T1000 (cell line): Measurements from ENCODE around the gene RTL5.
"Not testable (repeated sequence)": the region's sequence is repeated elsewhere in the genome, so short reads cannot be mapped to it uniquely, and the experiment has no call there.

Experiments used
- DNase-seq: peaks from one replicate; lab custom pipeline; 2025; ENCODE audit warnings: mixed read lengths; lab: John Stamatoyannopoulos, UW

Gene RTL5

DNA sequence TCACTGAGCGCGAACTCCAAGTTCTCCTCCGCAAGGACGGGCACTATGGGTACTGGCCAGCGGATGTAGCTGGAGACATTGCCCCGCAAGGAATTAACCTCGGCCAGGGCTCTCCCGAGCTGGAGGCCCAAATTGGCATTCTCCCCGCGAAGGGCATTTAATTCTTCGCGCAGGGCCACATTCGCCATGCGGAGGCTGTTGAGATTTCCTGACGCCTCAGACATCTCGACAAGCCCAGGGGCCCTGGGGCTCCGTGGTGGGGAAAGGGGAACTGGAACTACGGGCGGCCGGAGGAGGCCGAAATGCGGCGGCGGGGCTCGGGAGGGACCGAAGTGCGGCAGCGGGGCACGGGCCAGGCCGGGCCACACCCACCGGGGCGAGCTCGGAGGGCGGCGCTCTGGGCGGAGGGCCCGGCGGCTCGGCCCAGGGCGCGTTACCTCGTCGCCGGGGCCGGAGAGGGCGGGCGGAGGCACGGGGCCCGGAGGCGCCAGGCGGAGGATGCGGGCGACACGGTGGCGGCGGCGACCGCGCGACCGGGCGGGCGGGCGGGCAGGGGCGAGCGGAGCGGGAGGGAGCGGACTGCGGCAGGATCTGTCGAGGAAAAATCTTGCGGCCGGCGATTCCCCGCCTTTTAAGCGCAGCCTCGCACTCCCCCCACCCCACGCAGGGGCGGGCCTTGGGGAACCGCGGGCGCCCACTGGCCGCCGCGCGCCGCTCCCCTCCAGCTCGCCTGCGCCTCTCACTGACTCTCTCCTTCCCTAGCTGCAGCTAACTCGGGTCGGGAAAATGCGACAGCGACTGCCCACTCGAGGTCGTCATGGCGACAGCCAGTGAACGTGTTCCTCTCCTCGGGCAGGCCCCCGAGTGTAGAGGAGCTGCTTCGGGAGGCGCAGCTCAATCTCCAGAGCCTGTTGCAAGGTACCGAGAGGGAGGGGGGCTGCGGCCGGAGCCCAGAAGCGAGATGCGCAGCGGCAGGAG, at the start of gene RTL5:
Gene RTL5 (minus strand): TSS at position 599 of the 978 bp plus-strand sequence.
- peak; percentile 52 for DNase-seq

DNA sequence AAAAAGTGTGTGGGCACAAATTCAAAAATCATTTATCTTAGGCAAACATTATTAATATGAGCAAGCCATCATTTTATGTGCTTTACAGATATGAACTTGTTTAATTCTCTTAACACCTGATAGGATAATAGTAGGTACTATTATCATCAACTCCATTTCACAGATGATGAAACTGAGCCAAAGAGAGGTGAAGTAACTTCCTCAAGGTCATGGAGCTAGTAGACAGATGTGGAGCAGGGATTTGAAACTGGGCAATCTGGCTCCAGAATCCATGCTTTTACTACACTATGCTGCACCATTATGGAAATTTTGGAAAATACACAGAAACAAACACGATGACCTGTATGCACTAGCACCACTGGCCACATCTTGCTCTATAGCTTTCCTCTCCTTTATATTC, 48.8 kb upstream of the RTL5 start:
- DNase-seq = no peak

DNA sequence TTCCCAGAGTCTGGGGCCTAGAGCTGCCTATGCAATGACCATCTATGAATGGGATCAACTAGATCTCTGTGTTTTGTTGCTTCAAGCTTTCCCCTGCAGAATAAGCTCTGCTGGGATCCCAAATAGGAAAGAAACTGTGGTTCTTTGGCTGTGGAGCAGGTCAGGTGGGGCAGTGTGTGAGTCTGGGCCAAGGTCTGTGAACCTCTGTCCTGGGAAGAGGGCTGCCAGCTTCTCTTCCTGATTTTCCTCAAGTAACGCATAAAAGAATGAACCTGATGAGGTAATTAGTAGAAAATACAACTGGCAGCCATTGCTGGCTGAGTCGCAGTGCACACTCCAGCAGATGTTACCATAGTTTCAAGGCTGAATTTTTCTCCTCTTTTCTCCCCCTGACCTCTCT, 45.3 kb upstream of the RTL5 start:
- no peak for DNase-seq

DNA sequence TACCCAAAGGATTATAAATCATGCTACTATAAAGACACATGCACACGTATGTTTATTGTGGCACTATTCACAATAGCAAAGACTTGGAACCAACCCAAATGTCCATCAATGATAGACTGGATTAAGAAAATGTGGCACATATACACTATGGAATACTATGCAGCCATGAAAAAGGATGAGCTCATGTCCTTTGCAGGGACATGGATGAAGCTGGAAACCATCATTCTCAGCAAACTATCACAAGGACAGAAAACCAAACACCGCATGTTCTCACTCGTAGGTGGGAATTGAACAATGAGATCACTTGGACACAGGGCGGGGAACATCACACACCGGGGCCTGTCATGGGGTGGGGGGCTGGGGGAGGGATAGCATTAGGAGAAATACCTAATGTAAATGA, 44.6 kb upstream of the RTL5 start:
- not testable (repeated sequence) for DNase-seq

DNA sequence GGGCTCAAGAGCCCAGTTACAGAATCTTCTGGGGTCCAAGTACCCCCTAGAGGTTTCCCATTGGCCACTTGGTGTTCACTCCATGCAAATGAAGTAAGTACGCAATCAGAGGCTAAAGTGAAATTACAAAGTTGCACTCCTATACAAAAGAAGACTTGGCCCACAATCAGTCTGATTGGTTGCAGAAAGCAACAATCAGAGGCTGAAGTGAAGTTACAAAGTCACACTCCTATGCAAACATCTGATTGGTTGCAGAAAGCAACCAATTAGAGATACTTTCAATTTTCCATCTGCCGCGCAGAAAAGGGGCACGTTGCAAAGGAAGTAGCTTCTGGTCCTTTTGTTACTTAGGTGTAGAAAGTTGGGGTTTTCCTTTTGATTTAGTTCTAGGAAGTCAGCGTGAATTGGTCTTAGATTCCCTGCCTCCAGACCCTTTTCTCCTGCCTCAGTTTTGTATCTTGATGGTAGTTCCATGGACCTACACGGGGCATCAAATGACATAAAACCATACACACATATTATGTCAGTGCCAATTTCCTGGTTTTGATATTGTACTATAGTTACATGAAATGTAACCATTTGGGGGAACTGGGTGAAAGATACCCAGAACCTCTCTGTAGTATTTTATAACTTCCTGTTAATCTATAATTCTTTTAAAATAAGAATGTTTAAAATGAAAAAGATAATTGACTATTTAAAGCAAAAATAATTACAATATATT, 37.5 kb upstream of the RTL5 start:
- no peak for DNase-seq

DNA sequence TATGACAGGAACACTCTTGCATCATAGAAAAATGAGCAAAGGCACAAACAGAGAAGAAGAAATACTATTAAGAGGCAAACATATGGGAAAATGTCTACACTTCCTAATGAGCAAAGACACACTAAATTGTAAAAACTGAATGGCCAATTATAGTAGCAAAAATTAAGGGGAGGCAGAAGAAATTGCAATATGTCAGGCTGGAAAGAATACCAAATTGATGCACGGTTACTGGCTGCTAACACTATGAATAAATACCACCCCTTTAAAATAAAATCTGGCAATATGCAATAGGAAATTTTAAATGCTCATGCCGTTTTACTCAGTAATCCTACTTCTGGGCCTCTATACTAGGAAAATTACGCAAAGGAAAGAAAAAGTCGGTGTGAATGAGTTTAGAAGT, 33.8 kb upstream of the RTL5 start:
- no peak for DNase-seq

DNA sequence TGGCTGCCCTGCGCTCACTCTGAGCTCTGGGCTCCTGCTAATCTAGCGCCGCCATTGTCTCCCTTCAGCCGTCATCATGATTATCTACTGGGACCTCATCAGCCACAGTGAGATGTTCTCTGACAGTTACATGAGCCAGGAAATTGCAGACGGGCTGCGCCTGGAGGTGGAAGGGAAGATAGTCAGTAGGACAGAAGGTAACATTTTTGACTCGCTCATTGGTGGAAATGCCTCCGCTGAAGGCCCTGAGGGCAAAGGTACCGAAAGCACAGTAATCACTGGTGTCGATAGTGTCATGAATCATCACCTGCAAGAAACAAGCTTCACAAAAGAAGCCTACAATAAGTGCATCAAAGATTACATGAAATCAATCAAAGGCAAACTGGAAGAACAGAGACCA, 28.1 kb upstream of the RTL5 start:
- DNase-seq = no peak

DNA sequence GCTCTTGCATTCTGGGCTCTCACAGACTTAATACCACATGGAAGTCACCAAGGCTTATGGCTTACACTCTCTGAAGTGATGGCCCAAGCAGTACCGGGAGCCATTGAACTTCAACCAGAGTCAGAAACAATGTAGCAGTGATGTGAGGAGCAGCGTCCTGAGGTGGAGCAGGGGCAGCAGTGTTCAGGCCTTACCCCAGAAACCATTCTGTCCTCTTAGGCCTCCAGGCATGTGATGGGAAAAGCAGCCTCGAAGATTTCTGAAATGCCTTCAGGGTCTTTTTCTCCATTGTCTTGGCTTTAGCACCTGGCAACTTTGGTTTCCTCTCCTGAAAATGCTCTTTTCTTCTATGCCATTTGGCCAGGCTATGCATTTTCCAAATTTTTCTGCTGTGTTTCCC, 27.1 kb upstream of the RTL5 start:
- no peak for DNase-seq

DNA sequence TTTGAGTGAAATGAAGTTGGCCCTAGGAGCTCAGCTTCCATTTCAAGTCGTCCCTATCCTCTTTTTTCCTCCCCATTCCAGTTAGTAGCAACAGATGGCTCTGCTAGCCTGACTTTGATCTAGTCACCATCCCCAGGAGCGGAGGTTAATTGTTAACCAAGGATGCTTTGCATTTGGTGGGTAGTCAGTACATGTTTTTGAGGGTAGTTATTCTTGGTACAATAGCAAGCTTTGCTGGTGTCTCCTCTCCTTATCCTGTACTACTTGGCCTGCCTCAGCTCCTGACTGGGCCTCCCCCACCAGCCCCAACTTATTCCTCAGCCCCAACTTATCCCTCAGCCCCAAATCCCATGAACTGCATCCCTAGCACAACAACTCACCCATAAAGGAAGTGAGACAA, 14.8 kb upstream of the RTL5 start:
- DNase-seq = no peak

DNA sequence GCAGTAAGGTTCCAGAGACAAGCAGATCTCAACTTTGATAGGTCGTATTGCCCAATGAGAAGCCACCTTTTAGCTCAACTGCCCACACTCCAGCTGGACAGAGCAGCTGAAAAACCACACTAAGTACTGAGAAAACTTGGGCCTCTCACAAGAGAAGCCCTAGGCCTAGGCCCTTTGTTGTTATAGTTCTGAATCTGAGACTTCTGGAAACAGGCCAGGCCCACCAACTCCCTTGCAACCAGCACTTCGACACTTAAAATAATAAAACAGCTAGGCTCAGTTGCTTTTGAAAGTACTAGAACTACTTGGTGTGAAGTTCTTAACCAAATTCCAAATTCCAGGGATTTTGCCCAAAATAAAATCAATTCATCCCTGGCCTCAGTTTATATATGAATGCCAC, 13.5 kb upstream of the RTL5 start:
- no peak for DNase-seq

DNA sequence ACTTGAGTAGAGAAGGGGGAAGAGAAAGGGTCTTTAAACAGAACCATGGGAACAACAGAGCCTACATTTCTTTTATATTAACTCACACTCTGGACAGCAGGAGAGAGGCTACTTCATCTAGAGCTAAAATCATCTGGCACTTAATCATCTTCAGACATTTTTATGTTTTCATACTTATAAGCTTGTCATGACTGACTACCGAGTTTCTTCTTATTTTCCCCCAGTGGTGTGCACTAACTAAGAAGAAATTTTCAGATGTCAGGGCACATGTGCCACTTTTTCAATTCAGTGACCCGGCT, 11.8 kb upstream of the RTL5 start:
- DNase-seq = no peak

DNA sequence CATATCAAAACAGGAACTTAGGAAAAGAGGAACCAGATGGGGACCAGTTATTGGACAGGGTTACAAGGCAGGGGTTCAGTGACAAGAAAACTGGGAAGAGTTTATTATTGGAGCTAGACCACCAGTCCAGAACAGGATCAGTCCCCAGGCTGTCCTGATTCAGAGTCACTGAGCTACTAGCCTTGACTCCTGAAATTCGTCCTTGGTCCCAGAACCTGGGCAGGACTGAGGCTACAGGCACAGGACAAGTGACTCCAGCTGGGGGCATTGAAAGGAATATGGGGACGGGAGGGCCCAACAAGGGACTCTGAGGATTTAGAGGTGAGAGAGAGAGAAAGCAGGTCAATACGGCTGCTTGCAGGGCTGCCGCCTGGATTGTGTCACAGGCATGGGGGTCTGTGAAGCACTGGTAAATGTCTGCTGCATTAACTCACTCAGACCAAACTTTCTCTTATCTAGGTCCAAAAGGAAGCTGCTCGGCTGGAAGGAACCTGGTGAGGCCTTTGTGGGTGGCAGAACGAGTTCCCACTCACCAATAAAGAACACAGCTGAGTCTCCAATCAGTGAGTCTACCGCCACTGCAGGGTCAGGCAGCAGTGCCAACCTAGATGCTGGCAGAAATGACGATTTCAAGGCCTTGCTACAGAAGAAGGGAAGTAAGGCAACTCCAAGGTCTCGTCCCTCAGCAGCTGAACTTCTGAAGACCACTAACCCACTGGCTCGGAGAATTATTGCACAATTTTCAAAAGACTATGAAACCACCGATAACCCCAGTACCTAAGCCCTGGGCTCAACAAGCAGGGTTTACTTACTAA, 11.3 kb upstream of the RTL5 start:
- no peak for DNase-seq

DNA sequence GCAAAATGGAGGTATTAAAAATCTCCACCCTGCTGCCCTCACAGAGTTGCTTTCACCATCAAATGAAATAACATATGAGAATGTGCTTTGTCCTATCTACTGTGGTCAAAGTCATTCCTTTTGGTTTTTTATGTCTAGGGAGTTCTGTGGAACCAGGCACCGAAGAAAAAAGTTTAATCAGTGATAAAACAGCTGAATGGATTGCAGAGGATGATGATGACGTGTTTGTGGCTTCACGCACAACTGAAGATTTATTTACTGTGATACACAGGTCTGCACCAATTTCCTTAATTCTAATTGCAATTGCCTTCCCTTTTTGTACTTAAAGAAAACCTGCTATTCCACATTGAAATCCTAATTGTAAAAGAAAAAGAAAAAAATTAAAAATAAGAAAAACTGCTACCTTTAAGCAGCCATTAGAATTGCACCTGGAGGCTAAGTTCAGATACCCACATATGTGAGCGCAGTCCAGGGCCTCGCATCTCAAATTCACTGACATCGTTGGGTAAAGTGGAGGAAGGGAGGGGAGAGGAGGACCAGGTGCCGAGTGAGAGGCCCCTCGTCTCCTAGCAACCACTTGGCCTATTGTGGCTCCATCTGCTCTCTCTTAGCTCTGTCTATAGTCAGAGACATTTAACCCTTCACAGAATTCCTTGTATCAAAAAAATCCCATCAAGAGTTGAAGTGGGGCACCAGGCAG, 10.5 kb upstream of the RTL5 start:
- no peak for DNase-seq

DNA sequence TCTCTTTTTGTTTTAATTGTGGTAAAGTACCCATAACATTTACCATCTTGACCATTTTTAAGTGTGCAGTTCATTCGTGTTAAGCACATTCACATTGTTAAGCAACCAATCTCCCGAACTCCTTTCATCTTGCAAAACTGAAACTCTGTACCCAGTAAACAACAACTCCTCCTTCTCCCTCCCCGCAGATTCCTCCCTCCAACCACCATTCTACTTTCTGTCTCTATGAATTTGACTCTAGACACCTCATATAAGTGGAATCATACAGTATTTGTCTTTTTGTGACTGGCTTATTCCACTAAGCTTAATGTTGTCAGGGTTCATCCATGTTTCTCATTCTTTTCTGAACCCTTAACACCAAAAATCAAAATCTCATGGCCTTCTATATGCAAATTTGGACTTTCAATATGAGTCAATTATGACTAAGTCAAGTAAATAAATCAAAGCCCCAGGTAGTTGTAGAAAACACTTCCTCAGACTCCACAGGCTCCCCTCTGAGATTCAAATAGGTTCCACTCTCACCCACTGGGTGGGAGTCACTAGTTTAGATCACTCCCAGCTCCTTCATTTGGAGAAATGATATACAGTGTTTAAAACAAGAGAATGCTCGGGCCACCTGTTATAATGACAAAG, 9.8 kb upstream of the RTL5 start:
- DNase-seq = no peak

DNA sequence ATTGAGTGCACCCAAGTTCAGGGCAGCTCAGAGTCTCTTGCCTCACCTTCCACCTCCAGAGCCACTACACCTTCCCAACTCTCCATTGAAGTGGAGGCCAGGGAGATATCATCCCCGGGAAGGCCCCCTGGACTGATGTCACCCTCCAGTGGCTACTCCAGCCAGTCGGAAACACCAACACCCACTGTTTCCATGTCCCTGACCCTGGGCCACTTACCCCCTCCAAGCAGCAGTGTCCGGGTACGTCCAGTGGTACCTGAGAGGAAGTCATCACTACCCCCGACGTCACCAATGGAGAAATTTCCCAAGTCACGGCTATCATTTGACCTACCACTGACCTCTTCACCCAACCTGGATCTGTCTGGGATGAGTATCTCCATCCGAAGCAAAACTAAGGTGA, 7.8 kb upstream of the RTL5 start:
- DNase-seq = no peak

DNA sequence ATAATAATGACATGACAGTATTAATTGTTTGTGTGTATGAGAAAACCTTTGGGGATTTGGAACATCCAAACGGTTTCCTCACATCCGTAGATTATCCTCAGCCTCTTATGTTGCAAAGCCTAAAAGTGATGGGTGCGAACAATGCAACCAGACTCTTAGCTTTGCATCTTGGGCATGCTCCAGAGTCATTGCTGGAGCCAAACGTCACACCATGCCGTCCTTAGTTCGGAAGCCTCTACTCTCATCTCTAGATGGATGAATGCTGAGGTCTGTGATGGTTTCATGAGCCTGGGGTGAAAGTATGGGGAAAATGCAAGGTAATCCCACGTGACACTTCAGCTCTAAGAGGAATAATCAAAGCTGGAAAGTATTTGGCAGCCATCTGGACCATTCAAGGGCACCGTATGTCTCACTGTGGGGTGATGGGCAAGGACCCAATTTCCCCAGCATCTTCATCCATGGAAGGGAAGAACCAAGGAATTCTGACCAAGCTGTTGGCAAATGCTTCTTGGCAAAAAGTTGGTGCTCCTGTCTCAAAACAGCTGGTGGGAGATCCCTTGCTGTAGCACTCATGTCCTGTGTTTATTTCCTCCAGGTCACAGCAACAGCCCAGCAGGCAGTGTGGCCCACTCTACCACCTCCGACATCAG, 6.3 kb upstream of the RTL5 start:
- no peak for DNase-seq

DNA sequence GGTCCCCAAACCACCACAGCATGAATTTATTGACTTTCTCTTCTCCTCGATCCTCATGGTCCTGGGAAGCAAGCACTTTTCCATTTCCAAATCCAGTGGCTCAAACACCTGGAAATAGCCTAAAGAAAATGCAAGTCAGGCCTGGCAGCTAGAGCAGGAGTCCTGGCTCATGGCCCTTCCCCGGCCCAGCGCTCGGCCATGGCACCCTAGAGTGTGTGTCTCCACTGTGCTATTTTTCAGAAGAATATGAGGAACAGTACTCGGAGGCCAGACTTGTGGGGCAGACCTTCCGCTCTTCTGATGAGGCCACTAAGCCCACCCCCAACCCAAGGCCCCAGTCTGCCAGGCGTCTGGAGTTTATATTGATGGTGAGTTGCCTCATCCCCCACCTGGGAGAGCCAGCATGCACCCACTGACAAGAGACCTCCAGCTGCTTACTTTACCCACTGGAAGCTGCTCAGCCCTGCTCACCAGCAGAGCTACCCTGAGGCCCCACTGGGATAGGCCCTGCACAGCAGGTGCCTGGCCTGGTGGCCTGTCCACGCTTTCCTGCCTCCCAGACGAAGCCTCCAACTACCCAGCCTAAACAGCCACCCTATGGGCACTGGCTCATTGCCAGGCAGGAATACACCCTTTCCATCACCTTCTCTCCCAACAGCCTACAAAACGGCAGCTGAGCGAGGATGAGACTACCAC, 2.3 kb upstream of the RTL5 start:
- no peak for DNase-seq

DNA sequence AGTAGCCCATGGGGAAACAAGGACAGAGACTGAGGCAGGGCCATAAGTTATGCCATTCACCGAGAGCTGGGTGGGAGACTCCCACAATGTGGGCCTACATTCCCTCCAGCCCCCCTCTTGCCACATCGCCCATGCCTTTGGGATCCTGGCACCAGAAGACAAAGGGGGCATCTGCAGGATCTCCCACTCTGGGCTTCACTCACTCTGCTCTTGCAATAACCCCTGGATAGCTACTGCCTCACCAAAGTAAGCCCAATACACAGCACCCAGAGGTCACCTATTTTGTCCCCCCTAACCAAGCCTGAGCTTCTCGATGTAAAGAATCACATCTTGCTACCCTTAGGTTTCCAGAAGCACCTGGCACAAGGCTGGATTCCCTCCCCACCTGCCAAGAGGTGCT, 741 bp upstream of the RTL5 start:
- no peak for DNase-seq

DNA sequence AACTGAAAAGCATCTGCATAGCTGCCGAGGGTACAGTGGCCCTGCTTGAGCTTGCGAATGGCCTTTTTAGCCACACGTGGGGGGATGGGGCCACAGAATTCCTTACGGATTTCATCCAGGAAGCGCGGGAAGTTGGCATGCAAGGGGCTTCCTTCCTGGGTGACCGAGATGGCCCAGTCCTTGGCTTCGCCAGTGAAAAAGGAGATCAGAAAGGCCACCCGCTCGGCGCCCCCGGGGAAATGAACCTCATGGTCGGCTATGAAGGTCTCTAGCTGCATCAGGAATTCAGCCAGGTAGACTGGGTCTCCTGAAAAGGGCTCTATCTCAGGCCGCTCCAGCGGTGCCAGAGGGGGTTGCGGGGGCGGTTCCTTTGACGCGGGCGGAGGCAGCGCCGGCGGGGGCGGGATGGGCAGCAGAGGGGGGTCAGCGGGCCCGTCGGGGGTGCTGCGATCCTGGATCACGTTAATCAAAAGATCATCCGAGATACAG, 909 bp downstream of the RTL5 start:
- no peak for DNase-seq

DNA sequence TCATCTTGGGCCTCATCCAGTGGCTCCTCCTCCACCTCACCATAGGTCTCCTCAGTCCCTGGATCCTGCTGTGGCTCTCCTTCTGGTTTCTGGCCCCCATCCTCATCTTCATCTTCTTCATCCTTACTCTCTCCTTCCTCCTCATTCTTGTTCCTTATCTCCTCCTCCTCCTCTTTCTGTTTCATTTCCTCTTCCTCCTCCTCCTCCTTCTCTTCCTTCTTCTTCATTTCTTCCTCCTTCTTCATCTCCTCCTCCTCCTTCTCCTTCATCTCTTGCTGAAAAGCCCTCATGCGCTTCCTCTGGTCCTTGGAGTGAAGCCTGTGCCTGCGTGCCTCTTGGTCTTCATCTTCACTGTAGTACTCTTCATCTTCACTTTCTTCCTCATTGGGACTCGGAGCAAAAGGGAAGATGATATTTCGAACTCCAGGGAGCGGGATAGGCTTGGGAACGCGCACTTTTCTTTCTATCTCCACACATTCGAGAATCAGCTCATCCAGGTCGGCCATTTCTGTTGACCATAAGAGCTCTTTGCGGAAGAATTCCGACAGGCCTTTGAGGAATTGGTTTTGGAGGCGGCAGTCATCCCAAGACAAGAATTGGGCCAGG, 1.5 kb downstream of the RTL5 start:
- no peak for DNase-seq
